Suppressor macrophage treated with lipopolysaccharide for 1 hour (primary cell): ENCODE results near the gene GMDS.

Source experiments
- DNase-seq, 3 donors: peaks; one replicate each; pipeline ENCODE4 v3.0.0-alpha.2; 2020 to 2022

GMDS gene

DNA sequence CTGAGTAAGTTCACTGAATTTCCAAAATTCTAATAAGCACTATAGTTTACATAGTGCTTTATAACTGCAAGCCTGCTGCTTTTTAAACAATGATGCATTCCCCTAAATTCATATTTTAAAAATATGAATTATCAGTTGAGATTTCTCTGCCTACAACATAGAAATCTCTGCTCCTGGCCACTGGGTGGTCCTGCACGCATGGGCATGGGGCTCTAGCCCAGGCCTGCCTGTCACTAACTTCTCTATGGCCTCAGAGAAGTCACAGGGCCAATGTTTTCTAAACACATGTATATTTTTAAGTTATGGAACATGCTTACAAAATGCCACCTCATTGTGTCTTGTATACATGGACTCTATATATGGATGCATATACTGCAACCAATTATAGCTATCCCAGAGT lies 424.7 kb downstream of the GMDS start:
- no peak for DNase-seq

DNA sequence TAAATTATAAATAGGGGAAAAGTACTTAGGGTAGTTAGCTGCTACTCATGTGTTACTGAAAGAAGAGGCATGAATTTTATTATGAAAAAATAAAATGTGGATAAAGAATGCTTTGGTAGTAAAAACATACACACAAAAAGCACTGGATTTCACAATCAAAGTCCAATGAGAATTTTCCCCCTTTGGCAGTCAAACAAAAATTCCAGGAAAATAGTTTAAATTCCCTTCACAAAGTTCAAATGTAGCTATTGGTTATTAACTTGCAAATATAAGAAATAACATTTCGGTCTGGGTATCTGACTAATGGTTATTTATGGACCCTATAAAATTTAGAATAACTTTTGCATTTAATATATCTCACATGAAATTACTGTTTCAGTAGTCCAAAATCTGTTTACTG lies 425.2 kb downstream of the GMDS start:
- peak in 1 of 3 donors; percentile 15 for DNase-seq

DNA sequence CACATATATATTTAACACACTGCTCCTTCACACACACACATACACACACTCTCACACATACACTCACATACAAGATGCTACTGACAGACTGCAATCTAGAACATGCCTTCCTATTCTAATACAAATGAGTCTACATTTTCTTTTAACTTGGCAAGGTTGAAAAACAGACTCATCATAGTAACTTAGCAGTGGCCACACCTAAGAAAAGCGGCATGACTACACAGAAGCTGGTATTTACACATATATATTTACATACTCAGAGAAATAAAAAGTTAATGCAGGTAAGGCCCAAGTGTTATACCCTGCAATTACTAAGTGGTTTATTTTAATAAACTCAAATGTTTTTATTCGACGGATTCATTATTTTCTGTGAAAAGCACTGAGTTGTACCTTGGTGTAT lies 426.4 kb downstream of the GMDS start:
- DNase-seq, result no peak

DNA sequence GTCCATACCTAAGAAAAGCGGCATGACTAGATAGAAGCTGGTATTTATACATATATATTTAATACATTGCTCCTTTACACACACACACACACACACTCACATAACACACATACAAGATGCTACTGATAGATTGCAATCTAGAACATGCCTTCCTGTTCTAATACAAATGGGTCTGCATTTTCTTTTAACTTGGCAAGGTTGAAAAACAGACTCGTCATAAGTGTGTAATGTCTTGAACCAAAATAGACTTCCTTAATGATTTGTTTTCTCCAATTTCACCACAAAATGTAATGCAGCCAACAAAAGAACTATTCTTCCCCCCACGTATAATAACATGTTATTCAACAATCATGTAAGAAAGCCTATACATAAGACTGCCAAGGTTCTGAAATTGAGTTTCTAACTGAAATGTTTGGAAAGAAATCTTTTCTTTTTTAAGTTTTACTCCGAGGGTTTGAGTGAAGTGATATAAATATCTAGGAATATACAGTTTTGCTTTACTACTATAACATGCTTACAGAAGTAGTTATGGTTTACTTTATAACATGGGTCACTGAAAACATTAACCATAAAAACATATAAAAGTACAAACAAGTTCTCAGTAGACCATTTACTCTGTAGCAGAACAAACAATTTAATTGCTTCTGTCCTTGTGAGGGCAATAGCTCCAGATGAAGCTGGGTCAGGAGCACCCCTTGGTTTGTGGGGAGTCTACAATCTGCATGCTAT lies 428.2 kb downstream of the GMDS start:
- no peak for DNase-seq

DNA sequence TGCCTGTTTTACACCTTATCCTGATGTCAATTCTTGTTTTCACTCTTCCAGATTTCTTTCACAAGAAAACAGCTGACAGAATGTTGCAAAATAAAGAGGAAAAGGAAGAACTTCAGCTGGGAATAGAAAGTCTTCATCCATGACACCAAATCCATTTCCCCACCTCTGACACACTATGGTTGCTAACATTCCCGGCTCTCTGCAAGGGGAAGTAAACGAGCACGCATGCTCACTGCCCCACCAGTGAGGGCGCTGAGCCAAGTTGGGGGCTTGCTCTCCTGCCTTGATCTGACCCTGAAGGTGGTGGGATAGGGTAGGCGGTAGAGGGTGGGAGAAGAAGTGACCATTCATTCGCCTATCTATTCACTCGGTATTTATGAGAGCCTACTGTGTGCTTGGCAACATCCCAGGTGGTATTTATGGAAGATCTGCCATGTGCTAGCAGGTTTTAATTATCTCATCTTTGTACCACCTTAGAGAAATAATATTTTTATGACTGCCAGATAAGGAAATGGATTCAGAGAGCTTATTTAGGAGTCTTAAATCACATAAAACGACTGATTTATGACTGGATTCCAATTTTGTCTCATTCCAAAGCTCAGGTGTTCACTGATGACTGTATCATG lies 429.5 kb downstream of the GMDS start:
- peak in 1 of 3 donors; percentile 5 for DNase-seq

DNA sequence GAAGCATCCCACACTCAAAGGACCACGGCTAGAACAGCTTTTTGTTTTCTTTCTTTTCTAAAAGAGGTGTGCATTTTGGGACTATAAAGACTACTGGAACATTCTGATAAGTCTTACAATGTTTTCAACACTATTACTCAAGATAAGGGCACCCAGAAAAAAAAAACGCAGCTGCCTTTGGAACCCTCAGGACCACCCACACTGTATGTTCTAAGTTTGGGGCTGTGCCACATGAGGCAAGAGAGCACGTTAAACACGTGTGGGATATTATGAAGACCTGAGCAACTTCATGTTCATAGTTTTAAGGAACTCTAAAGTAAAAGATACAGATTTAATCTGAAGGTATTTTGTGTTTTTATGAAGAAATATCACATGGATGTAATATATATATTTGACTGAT lies 431.1 kb downstream of the GMDS start:
- DNase-seq, result no peak

DNA sequence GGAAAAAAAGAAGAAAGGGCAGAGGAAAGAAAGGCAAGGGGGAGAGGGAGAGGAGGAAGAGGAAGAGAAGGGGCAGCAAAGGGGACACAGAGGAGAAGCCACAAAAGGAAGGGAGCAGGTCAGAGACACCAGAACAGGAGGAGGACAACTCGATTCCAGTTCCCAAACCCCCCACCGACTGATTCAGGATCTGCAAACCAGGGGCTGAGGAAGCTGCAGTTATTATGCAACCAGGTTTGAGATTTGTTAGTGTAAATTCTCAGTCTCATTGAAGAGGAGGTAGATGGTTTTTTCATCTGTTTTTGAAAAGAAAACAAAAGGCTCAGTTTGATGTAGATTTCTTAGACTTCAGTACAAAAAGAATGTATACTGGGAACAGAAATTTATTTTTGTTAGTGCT lies 432.9 kb downstream of the GMDS start:
- DNase-seq, result no peak

DNA sequence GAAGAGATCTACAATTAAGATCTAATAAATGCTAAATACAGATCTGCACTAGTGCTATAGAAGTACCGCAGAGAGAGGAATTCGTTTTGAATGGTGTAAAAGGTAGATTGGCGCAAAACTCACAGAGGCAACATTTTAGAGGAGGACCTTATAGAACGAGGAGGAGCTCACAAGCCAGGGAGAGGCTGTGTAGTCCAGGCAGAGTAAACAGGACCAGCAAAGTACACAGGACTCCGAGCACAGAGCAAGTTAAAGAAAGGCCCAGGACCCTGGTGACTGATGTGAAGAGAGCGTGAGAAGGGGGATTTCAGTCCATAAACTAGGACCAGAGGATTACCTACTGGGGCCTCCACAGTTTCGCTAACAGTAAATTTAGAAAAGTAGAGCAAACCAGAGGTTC lies 433.4 kb downstream of the GMDS start:
- no peak for DNase-seq

DNA sequence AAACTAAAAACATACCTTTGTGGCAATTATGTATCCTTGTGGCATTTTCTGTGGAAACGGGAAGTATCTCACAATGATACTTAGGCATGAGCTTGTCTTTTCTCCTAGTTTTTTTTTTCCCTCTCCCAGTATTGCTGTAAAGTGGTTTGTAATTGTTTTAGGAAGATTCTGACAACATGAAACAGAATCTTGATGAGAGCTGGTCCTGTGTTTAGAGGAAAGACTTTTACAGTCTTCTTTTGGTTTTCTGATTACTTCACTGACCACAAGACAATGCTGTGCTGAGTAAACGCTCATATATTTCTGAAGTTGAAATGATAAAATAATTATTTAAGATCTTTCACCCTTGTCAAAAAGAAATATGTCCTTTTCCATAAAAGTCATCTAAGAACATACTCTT lies 434.5 kb downstream of the GMDS start:
- DNase-seq, result no peak

DNA sequence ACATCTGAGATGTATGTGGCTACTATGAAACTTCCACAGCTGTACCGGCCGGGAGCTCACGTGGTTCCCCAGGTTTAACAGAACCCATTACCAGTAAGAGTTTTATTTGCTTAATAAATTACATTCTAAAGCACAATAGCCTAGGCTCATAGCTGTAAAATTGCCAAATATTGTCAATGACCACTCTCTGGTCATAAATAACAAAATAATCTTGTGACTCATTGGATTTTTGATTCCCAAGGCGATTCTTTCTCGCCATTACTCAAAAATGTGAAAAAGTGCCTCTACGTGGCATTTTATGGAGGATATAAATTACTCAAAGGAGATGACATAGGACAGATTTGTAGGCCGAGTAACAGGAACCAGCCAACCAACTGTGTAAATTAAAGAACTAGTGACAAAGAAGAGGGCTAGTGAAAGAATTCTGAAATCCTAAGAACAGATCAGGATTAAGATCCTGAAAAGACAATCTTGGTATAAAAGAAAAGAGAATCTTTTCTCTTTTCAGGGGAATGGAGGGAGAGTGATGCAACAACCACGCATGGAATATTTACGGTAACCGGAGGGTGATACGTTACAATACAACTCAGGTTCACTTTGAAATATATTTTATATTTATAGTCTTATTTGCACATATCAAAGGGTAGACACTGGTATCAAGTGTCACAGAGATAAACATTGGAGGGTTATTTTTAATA lies 436.0 kb downstream of the GMDS start:
- no peak for DNase-seq

DNA sequence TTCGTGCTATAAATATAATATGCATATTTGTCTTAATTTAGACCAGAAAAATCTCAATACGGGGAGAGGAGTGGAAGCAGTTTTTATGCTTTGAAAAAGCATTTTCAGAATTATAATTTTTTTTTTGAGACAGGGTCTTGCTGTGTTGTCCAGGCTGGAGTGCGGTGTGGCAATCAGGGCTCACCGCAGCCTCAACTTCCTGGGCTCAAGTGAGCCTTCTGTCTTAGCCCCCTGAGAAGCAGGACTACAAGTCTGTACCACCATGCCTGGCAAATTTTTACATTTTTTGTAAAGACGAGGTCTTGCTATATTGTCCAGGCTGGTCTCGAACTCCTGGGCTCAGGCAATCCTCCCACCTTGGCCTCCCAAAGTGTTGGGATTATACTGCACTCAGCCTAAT lies 438.5 kb downstream of the GMDS start:
- no peak for DNase-seq

DNA sequence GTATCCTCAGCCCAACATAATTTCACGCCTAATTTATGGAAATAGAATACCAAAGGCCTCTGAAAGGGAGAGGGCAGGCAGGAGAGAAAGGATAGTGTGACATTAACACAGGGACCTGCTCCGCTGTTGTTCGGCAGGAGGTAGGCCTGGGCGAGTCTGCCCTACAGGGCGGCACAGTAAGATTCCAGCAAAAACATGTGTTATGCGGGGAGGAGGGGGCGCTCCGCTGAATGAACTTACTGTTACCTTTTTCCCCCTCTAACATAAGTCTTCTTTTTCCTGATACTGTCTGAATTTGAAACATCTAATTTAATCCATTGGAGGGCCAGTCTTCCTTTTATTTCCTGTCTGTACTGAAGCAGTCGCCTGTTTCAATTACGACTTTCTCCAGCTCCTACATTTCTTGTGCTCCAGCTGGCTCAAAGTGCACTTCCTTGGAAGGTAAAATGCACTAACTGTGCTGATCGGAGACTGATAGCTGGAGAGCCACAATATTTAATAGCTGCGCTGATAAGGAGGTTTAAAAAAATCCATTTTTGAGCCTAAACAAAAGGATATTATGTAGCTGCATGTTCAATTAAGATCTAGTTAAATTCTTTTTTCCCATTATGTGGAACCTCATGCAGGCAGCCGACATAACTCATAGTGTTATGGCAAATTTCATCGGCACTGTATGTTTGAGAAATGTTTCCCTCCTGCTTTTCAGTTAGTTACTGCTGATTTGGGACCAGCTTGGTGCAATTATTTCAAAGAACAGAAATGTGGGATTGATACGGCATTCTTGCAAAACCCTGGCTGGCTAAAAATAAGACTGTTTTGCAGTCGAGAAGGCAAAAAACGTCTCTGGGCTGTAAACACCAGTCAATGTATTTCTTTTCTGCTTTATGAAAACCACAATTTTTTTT lies 442.7 kb downstream of the GMDS start:
- no peak for DNase-seq

DNA sequence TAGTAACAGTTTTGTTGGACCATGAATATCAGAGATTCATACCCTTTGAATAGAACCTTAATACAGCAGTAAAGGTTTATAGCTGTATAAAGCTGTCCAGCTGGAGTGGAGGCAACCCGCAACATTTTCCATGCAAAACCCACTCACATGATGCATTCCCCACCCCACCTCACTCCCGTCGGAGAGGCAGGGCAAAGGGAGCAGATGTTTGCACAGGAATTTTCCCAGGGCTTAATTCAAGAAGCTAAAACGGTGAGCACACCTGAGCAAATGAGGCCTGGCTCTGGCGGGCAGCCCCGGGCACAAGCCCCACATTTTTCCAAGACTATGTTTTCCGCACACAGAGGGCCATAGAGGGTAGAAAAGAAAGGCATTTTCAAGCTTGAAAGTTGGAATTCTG lies 444.0 kb downstream of the GMDS start:
- DNase-seq, result no peak

DNA sequence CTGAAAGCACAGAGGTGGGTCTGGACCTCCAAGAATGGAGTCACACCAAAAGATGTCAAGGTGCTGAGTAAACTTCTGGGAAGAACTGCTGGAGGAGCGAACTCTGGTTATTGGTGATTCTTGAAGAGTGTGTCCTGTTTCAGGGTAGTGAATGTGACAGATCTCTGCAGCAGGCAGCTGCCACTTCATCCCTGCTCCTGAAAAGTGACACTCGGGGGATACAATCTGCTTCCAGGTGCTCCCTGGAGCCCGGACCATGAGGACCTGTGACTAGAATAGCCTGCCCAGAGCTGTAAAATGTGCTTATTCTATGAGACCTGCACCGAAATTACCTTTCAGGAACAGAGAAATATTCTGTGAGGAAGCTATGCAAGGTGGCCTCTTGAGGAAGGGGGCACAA lies 444.6 kb downstream of the GMDS start:
- DNase-seq, result no peak

DNA sequence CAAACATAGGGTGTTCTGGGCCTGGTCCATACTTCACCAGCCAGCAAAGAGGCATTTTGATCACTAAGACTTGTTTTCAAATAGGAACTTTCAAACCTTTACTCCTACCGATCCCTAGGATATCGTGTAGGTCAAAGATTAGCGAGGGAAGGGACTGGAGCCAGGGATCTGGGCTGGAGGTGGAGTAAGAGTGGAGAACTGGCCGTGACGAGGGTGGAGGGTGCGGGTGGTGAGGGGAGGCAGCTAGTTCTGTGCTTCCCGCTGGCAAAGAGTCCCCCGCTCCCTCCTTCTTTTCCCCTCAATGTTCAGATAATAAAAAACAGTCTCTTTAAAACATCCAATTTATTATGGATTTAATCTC lies 446.5 kb downstream of the GMDS start:
- no peak for DNase-seq

DNA sequence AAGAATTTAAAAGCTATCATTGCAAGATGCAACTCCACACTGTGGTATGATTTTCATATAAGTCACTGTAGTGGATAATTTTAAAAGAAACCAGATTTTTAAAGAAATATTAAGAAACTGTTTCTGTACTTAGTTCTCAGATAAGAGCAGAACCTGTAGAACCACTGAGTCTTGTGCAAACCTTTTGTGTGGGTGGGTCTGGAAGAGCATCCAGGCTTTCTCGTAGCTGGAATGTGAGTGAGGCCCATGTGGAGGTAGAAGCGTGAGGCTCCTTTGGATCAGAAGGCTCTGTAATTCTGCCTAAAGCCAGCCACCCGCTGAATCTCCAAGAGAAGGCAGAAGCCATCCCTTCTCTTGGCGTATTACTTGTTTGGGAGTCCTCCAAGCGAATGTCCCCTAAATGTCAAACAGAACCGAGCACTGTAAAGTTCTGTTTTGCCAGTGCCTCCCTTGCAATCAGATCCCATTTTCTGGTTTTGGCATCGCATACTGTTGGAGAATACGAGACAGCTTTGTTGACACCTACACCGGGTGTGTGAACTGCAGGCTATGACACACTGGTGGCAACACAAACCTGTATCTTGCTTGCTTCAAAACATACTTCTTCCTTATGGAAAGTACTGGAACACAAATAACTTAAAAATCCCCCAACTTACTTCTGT lies 447.0 kb downstream of the GMDS start:
- DNase-seq, result no peak

DNA sequence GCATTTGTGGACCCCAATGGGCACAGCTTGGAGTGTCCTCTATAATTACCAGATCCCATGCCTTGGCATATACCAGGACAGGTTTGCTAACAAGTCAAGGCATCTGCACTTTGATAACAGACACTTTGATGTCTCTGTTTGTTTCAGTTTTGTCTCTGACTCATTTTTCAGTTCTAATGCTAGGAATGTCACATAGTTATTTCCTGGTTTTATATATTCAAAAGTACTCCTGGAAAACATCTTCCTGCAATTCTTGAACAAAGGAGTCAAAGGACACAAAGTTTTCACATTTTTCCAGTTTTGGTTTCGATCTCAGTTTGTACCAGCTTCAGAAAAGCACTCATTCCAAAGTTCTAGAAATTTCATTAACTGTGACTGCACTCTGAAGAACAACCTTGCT lies 447.6 kb downstream of the GMDS start:
- no peak for DNase-seq

DNA sequence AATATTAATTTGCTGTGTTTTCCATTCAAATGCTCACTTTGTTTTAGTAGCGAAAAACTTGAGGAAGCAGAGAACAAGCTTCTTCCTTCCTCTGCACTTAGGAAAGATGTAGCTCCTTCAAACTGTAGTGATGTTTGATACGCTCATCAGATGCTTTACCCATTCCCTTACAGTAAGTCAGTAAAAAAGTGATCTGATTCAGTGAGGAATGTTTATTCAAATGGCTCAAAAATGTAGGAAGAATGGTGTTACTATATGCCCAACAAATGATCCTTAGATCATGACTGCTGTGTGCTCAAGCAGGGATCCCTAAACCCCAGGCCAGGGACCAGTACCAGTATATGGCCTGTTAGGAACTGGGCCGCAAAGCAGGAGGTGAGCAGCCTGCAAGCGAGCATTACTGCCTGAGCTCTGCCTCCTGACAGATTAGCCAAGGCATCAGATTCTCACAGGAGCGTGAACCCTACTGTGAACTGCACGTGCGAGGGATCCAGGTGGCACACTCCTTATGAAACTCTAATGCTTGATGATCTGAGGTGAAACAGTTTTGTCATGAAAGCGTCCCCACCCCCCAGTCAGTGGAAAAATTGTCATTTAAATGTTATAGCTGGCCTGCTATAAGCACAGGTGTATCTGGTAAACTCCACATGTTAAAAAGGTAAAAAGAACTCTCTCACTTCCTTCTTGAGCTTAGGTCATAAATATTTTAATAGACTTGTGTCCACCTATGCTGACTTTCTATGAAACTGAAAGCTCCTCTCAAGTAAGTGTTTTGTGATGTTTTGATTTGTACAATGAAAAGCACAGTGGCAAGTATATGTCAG lies 448.5 kb downstream of the GMDS start:
- no peak for DNase-seq

DNA sequence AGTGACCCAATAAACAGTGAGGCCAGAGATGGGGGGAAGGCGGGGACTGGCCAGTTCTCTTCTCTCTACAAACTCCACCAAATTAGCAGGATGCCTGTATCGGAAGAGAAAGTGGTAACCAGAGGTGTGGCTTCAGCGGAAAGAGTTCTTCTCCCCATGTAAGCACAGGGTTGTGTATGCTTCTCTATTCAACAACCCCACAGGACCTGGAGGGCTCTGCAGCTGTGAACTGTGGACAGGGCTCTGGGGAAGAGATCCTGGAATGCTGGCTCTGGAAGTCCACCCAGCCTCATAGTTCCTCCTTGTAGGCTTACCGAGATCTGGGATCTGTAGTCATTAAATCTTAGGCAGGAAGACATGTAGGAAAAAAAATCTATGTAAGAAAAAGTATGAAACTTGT lies 449.5 kb downstream of the GMDS start:
- no peak for DNase-seq

DNA sequence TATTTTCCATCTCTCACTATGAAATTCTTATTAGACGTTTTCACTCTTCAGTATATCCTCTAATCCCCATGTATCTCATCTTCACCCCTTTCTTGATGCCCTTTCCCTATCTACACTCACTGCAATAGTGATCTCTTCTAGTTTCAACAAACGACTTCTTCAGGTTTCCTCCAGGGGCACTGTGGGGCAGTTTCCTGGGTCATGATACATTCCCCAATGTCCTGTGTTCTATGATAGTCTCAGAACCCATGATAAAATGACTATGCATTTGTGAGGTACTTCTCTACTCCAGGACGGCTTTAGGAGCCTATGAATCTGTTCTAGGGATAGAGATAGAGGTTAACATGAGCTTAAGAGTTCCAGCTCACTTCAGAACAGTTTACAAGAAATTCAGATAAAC lies 452.4 kb downstream of the GMDS start:
- peak; percentile 22 to 38 (median 32) for DNase-seq

DNA sequence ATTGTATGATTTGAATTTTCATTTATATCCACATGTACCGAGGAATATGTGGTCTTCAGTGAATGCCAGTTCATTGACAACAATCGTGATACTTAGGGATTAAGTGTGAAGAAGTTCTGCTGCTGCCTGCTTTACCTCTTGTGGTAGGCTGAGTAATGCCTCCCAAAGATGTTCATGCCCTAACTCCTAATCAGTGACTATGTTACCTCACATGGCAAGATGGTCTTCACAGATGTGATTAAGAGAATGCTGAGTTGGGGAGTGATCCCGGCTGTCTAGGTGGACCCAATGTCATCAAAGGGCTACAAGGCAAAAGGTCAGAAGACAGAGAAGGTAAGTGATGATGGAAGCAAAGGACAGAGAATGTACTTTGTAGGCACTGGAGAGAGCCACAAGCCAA lies 454.7 kb downstream of the GMDS start:
- DNase-seq, result no peak

DNA sequence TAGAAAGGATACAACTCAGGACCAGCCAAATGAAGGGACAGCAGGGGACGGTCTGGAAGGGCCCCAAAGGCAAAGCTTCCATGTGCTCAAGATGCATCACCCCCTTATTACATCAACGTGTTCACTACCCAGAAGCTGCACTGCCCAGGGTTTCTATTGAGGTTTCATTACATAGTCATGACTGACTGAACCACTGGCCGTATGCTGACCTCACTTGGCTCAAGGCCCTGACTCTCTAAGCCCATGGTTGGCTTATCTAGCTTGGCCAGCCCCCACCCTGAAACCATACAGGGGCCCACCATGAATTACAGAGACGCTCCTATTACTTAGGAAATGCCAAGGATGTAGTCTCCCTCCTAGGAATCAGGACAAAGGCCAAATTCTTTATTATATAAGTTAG lies 456.3 kb downstream of the GMDS start:
- DNase-seq, result peak in 1 of 3 donors; percentile 3
